ENCODE results near the gene KCNK5.
A peak's percentile ranks its signal among the peaks of the same experiment; 100 is the strongest.

KCNK5 gene

DNA sequence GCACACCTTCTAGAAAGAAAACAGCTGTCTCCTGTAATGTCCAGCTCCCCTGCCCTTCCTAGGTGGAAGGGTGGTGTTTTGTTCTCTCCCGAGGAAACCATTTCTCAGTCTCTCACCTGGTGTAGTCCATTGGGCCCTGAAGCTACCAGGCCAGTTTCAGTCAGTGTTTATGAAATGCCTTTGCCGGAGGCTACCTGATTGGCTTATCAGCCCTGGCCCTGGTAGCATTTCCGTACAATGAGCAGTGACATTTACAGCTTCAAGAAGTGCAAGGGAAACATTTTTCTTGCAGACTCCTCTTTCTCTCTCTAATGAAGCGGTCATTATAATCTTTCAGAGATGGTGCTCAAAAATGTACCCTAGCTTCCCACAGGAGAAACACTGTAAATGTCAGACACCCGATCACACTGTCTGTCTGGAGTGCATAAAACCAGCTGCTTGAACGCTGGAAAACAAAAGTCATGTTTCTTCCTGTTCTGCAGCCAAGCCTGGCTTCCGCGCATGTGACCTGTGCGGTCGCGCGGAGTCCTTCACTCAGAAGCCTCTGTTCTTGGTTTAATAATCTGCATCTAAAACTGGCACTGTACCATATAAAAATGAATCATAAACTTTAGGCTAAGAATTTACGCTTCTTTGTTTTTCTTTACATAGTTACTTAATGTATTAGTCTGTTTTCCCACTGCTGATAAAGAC, 85.9 kb downstream of the KCNK5 start:
- Histone ChIP-seq H3K27ac (peak overlapping the region; percentile 62), H3K9ac (no peak overlapping the region), H3K36me3 (ENCODE audit: control insufficient read depth, insufficient read depth, low read length) (no peaks in the 10 kb centered on the region), H3K79me2 (no peaks in the 10 kb centered on the region), H3K4me1 (no peaks in the 10 kb centered on the region), H3K4me2 (ENCODE audit: low read length) (no peak overlapping the region), H3K4me3 (ENCODE audit: low read depth, low read length) (no peak overlapping the region), H2AFZ (peak overlapping the region; percentile 44), H3K27me3 (ENCODE audit: control insufficient read depth, insufficient read depth, low read length) (no peaks in the 10 kb centered on the region), H3K9me3 (ENCODE audit: control insufficient read depth, low read length) (no peaks in the 10 kb centered on the region)
- TF ChIP-seq, protein P1, sequence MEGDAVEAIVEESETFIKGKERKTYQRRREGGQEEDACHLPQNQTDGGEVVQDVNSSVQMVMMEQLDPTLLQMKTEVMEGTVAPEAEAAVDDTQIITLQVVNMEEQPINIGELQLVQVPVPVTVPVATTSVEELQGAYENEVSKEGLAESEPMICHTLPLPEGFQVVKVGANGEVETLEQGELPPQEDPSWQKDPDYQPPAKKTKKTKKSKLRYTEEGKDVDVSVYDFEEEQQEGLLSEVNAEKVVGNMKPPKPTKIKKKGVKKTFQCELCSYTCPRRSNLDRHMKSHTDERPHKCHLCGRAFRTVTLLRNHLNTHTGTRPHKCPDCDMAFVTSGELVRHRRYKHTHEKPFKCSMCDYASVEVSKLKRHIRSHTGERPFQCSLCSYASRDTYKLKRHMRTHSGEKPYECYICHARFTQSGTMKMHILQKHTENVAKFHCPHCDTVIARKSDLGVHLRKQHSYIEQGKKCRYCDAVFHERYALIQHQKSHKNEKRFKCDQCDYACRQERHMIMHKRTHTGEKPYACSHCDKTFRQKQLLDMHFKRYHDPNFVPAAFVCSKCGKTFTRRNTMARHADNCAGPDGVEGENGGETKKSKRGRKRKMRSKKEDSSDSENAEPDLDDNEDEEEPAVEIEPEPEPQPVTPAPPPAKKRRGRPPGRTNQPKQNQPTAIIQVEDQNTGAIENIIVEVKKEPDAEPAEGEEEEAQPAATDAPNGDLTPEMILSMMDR (IDR thresholded peaks at IDR 0.05) = no peak

DNA sequence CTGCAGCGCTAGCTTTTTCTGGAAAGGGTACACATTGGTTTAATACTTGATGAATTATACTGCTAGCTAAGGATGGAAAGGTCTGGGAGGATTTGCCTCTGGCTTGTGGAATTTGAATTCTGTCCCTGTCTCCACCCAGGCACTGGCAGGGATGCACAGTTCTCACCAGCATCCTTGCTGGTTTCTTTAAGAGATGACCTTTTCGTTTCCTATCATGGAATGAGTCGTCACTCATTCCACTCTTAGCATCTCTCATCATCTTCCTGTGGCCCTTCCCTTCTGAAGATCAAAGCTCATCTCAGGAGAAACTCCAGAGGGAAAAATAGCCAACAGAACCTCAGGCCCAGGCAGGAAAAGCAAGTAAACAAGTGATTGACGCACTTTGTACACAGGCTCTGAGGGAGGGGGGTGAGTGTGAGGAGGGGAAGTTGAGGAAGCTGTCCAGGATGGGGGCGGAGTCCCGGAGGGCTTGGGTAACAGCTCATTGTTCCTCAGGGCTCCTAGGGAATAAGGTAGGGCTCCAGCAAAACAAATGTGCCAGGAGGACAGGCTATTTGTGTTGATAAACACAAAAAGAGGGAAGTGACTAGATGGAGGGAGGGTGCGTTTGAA, 88.6 kb downstream of the KCNK5 start:
- no peak overlapping the region for H3K9ac ChIP-seq
- H3K79me2 ChIP-seq = no peaks in the 10 kb centered on the region
- H3K27me3 ChIP-seq (ENCODE audit: control insufficient read depth, insufficient read depth, low read length) = no peaks in the 10 kb centered on the region
- TF ChIP-seq, protein P1 (IDR thresholded peaks at IDR 0.05) = no peak
- no peaks in the 10 kb centered on the region for H3K4me1 ChIP-seq
- H2AFZ ChIP-seq = no peak overlapping the region
- H3K4me3 ChIP-seq (ENCODE audit: low read depth, low read length) = no peak overlapping the region
- H3K9me3 ChIP-seq (ENCODE audit: control insufficient read depth, low read length) = no peaks in the 10 kb centered on the region
- no peaks in the 10 kb centered on the region for H3K36me3 ChIP-seq (ENCODE audit: control insufficient read depth, insufficient read depth, low read length)
- H3K4me2 ChIP-seq (ENCODE audit: low read length) = no peak overlapping the region
- peak overlapping the region; percentile 39 for H3K27ac ChIP-seq

Measured in parathyroid adenoma (tissue), 2 donors.